ENCODE measurements around the gene MAP1B. TPM values are rescaled to one million over a fixed set of nuclear protein-coding genes. Genes with fewer than 3 reads are reported as not detected.

The MAP1B gene
- total RNA-seq, 1 donor, result 74.3 TPM

Small RNA genes within 50 kb of the gene (small RNA-seq; reads per million reads assigned to genes)
- 0.47 reads per million for gene MIR4803

Other genes starting within 250 kb of the MAP1B start
- gene MRPS27, start 212.8 kb downstream of the MAP1B start, total RNA-seq, result 66.7 and 88.5 TPM in 2 replicates
- gene PTCD2, start 212.9 kb downstream of the MAP1B start, total RNA-seq, result 7.7 and 11.7 TPM in 2 replicates